Neural cell (in vitro differentiated cells): ENCODE measurements around the gene MYBBP1A. TPM values are rescaled to one million over a fixed set of nuclear protein-coding genes. Genes with fewer than 3 reads are reported as not detected.
"Not testable (repeated sequence)": the region's sequence is repeated elsewhere in the genome, so short reads cannot be mapped to it uniquely, and the experiment has no call there.

ENCODE experiments used
- H2AFZ ChIP-seq: fragments of 200-600, 300-800 bp; sonication (generic), shearing (Covaris generic); 2 replicates; pipeline ENCODE4 v1.6.0; 2014; ENCODE audit warnings: low read depth, mild to moderate bottlenecking, antibody characterized with exemption, low read length, moderate library complexity
- H3F3A ChIP-seq: fragments of 200-600 bp; shearing (Covaris generic); 2 replicates; pipeline ENCODE4 v1.6.1; 2016; ENCODE audit warnings: mild to moderate bottlenecking, moderate library complexity, mixed read lengths, antibody characterized with exemption, low read length; ENCODE audit not compliant: insufficient read depth, poor library complexity, severe bottlenecking
- H3K27ac ChIP-seq: fragments of 200-600, 300-800 bp; sonication (generic), shearing (Covaris generic); 2 replicates; pipeline ENCODE4 v1.5.1; 2014; ENCODE audit warnings: mild to moderate bottlenecking, low read length, moderate library complexity
- H3K27me3 ChIP-seq: fragments of 300-800, 200-600 bp; sonication (generic), shearing (Covaris generic); 2 replicates; pipeline ENCODE4 v1.6.0; 2014; ENCODE audit warnings: mild to moderate bottlenecking, low read depth, low read length, moderate library complexity; ENCODE audit not compliant: insufficient read depth
- H3K36me3 ChIP-seq: fragments of 300-800, 200-600 bp; sonication (generic), shearing (Covaris generic); 2 replicates; pipeline ENCODE4 v1.5.1; 2014; ENCODE audit warnings: mild to moderate bottlenecking, antibody characterized with exemption, low read length, moderate library complexity; ENCODE audit not compliant: insufficient read depth
- H3K4me2 ChIP-seq: fragments of 300-800, 200-600 bp; sonication (generic), shearing (Covaris generic); 2 replicates; pipeline ENCODE4 v1.6.0; 2014; ENCODE audit warnings: mild to moderate bottlenecking, low read length
- H3K4me3 ChIP-seq: fragments of 300-800, 200-600 bp; sonication (generic), shearing (Covaris generic); 2 replicates; pipeline ENCODE4 v1.5.1; 2014; ENCODE audit warnings: mild to moderate bottlenecking, low read length, moderate library complexity
- H3K79me2 ChIP-seq: fragments of 200-600 bp; shearing (Covaris generic); replicated peaks from 2 replicates; pipeline ENCODE4 v1.6.0; 2014; ENCODE audit warnings: mild to moderate bottlenecking, low read length, moderate library complexity; ENCODE audit not compliant: insufficient read depth
- H3K9ac ChIP-seq: fragments of 300-800, 200-600 bp; sonication (generic), shearing (Covaris generic); 2 replicates; pipeline ENCODE4 v1.6.1; 2016; ENCODE audit warnings: mild to moderate bottlenecking, low read length, mixed read lengths
- H3K9me2 ChIP-seq: fragments of 200-600 bp; shearing (Covaris generic); 2 replicates; pipeline ENCODE4 v1.6.1; 2016; ENCODE audit warnings: mild to moderate bottlenecking, low read length, mixed read lengths; ENCODE audit not compliant: insufficient read depth
- H3K9me3 ChIP-seq: fragments of 200-600, 300-800 bp; sonication (generic), shearing (Covaris generic); 2 replicates; pipeline ENCODE4 v1.6.1; 2016; ENCODE audit warnings: mild to moderate bottlenecking, mixed run types, low read length, moderate library complexity, mixed read lengths
- H4K20me1 ChIP-seq: fragments of 200-600 bp; shearing (Covaris generic); 2 replicates; pipeline ENCODE4 v1.6.1; 2016; ENCODE audit warnings: mild to moderate bottlenecking, mixed run types; ENCODE audit not compliant: insufficient read depth
- EP300 ChIP-seq: fragments of 450-650 bp; conservative IDR thresholded peaks from 2 replicates; pipeline ENCODE4 v1.6.1; 2014; ENCODE audit warnings: antibody characterized with exemption, mild to moderate bottlenecking, moderate library complexity; ENCODE audit not compliant: poor library complexity, severe bottlenecking
- POLR2AphosphoS5 ChIP-seq: IDR thresholded peaks from 2 replicates; pipeline ENCODE4 v1.6.1; 2012
- RAD21 ChIP-seq: fragments of 450-650 bp; conservative IDR thresholded peaks from 2 replicates; pipeline ENCODE4 v1.6.1; 2014; ENCODE audit warnings: antibody characterized with exemption, mild to moderate bottlenecking, moderate library complexity
- REST ChIP-seq: IDR thresholded peaks from 2 replicates; pipeline ENCODE4 v1.6.1; 2012; ENCODE audit warnings: borderline replicate concordance
- SMC3 ChIP-seq: fragments of 450-650 bp; conservative IDR thresholded peaks from 2 replicates; pipeline ENCODE4 v1.6.1; 2014; ENCODE audit warnings: antibody characterized with exemption, mild to moderate bottlenecking, moderate library complexity; ENCODE audit not compliant: poor library complexity
- polyA plus RNA-seq: library from polyadenylated mRNA; depleted of rRNA; stranded (reverse); fragments of >200 nt; gene quantifications from 2 replicates; pipeline ENCODE4 v1.2.3, GENCODE V29; 2014

MYBBP1A gene
- polyA plus RNA-seq, 1 donor from 2014 or later, result 15.6 TPM

- Histone ChIP-seq H3K9me3 (no peaks in the 10 kb centered on the region), H3K27me3 (no peaks in the 10 kb centered on the region), H3K27ac (no peak overlapping the region), H3K9ac (no peak overlapping the region), H3K79me2 (no peaks in the 10 kb centered on the region), H3K36me3 (no peaks in the 10 kb centered on the region), H3K9me2 (no peaks in the 10 kb centered on the region), H3F3A (no peaks in the 10 kb centered on the region), H3K4me2 (no peak overlapping the region), H3K4me3 (no peak overlapping the region), H2AFZ (no peak overlapping the region), H4K20me1 (no peaks in the 10 kb centered on the region)
- no peak for TF ChIP-seq SMC3
- TF ChIP-seq REST, result no peak
These were observed 36.3 kb upstream of the MYBBP1A start for GRCh38 chr17:4591529-4591928.

DNA sequence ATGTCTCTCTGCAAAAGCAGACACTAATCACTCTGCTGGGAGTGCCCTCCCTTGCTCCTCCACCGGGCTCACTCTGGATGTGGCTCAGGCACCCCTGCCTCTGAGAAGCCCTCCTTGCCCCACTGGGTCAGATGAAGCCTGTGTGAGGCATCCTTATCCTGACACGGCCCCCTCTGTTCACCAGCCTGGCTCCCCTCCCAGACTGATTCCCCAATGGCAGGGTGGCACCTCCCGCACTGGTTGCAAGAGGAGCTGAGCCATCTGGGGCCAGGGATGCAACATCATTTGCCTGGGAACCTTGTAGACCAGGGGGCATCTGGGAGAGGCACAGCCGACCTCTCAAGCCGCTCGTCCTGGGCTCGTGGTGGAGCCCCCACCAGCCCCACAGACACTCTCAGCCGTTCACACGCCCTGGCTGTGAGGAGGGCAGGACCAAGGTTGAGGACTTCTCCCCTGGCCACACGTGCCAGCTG is 35.8 kb upstream of the MYBBP1A start:
- Histone ChIP-seq H4K20me1 (no peaks in the 10 kb centered on the region), H3K36me3 (no peaks in the 10 kb centered on the region), H3K79me2 (no peaks in the 10 kb centered on the region), H3K9ac (no peak overlapping the region), H3K27ac (no peak overlapping the region), H2AFZ (no peak overlapping the region), H3K4me2 (no peak overlapping the region), H3K27me3 (no peaks in the 10 kb centered on the region), H3F3A (no peaks in the 10 kb centered on the region), H3K4me3 (no peak overlapping the region), H3K9me2 (no peaks in the 10 kb centered on the region), H3K9me3 (no peaks in the 10 kb centered on the region)
- no peak for TF ChIP-seq REST
- TF ChIP-seq RAD21, result no peak
- TF ChIP-seq SMC3, result no peak
- TF ChIP-seq EP300, result no peak
- no peak for TF ChIP-seq POLR2AphosphoS5

DNA sequence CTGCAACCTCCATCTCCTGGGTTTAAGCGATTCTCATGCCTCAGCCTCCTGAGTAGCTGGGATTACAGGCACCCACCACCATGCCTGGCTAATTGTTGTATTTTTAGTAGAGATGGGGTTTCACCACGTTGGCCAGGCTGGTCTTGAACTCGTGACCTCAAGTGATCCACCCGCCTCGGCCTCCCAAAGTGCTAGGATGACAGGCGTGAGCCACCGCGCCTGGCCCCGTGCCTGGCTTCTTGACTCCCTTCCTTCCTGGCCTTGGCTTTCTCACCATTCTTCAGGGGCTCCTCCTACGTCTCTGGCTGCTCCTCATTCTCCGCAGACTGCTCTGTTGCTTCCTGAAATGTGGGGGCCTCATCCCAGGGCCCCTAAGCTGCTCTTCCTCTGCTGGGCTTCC is 34.9 kb upstream of the MYBBP1A start:
- not testable (repeated sequence) for H3K9me3 ChIP-seq, H3K9ac ChIP-seq, H3K36me3 ChIP-seq, H3K9me2 ChIP-seq, H3F3A ChIP-seq, H3K27me3 ChIP-seq, H3K27ac ChIP-seq, H3K4me3 ChIP-seq, H3K4me2 ChIP-seq, H3K79me2 ChIP-seq, H4K20me1 ChIP-seq, H2AFZ ChIP-seq
